Measurements from ENCODE around the gene ZFYVE21.

The ZFYVE21 gene

DNA sequence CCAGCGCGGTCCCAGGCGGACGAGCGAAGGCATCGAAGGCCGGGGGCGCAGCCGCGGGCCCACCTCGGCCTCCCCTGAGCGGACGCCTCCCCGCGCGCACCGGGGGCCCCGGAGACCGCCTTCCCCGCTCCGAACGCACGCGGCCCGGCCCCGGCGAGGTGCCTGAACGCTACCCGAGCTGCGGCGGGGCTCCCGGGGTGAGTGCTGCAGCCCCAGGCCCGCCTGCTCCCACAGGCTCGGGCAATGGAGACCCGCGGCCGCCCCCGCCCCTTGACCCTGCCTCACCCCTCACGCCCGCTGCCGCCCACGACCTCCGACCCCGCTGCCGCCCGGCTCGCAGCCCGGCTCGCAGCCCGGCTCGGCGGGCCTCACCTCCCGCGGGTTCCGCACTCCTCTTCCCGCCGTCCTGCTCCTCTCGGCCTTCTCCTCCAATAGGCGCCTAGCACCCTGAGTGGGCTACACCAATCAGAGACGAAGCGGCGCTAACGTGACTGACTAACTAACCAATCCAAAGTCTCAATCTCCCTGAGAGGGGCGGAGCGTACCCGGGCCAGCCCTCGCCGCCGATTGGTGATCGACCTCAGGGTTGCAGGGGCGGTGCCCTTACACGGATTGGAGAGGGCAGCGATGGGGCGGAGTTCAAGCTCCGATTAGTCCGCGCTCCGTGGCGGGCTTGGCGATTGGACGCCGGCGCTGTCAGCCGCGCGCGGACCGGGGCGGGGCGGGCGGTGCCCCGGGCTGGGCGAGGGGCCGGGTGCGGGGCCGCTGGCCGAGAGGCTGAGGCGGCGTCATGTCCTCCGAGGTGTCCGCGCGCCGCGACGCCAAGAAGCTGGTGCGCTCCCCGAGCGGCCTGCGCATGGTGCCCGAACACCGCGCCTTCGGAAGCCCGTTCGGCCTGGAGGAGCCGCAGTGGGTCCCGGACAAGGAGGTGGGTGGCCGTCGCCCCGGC, at the start of gene ZFYVE21, which contains the start of gene XRCC3:
ZFYVE21 (plus strand) TSS at position 759 of the 949 bp plus-strand sequence; CDS start at position 791, 32 bp downstream.
XRCC3 (minus strand) TSS at position 400 of the 949 bp plus-strand sequence. CDS start 4,364 bp downstream, outside the sequence.
- peak within 1 kb of the TSS; percentile 33 for H3K27ac ChIP-seq
- DNase-seq, result peak; percentile 100
- H3K4me3 ChIP-seq (ENCODE audit: low read depth, low read length), result peak within 1 kb of the TSS; percentile 76
- no peaks in the 10 kb centered on the region for H3K27me3 ChIP-seq (replicated peaks)
- TF ChIP-seq, protein P1, sequence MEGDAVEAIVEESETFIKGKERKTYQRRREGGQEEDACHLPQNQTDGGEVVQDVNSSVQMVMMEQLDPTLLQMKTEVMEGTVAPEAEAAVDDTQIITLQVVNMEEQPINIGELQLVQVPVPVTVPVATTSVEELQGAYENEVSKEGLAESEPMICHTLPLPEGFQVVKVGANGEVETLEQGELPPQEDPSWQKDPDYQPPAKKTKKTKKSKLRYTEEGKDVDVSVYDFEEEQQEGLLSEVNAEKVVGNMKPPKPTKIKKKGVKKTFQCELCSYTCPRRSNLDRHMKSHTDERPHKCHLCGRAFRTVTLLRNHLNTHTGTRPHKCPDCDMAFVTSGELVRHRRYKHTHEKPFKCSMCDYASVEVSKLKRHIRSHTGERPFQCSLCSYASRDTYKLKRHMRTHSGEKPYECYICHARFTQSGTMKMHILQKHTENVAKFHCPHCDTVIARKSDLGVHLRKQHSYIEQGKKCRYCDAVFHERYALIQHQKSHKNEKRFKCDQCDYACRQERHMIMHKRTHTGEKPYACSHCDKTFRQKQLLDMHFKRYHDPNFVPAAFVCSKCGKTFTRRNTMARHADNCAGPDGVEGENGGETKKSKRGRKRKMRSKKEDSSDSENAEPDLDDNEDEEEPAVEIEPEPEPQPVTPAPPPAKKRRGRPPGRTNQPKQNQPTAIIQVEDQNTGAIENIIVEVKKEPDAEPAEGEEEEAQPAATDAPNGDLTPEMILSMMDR (IDR thresholded peaks at IDR 0.05; ENCODE audit: low read depth, low read length, missing control alignments), result no peak
- in situ Hi-C loops (cut with HindIII; ENCODE audit: low pct_ligation_motif_present, low sequenced_read_pairs), result no loop called here
- H3K36me3 ChIP-seq (replicated peaks), result no peaks in the 10 kb centered on the region

DNA sequence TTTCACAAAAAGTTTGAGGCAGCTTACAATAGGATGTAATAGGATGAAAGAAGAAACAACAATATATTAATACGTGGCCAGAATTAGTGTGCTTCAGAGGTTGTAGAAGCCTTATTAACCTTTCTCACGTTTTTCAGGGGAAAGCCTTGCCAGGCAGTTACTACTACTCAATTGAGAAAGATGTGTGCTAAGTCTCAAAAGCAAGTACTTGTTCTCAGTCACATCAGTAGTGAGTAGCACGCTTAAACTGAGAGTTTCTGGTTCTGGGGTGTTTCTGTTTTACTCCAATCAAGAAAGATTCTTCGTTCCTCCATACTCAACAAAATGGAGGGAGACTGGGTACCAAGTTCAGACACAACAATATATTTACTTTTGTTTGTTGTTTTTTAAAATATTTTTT, 47.9 kb upstream of the ZFYVE21 start:
- peaks cover 50% of the 10 kb centered on the region for H3K36me3 ChIP-seq (replicated peaks)

DNA sequence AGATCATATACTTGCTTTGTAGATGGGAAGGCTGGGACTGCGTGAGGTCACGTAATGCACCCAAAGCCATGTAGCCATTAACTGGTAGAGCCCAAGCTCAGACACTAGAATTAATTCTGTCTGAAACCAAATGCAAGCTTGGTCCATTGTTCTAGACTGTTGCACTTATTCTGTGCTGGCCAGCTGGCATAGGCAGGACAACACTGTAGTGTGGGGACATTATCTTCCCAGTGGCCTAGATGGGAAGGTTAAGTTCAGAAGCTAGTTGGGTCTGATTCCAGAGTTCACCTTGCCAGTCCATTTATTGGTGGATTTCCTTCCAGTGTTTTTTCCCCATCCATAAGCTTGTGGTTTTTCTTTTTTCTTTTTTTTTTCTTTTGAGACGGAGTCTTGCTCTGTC, 47.5 kb upstream of the ZFYVE21 start:
- Histone ChIP-seq H3K27me3 (replicated peaks) (no peaks in the 10 kb centered on the region), H3K4me3 (ENCODE audit: low read depth, low read length) (no peak overlapping the region), H3K36me3 (replicated peaks) (peaks cover 52% of the 10 kb centered on the region), H3K27ac (no peak overlapping the region)
- TF ChIP-seq, protein P1 (IDR thresholded peaks at IDR 0.05; ENCODE audit: low read depth, low read length, missing control alignments), result no peak
- no peak for DNase-seq
- in situ Hi-C loops (cut with HindIII; ENCODE audit: low pct_ligation_motif_present, low sequenced_read_pairs), result no loop called here

More for the DNA sequence above, 47.9 kb upstream of the ZFYVE21 start:
- DNase-seq, result no peak
- no peak overlapping the region for H3K4me3 ChIP-seq (ENCODE audit: low read depth, low read length)
- in situ Hi-C loops (cut with HindIII; ENCODE audit: low pct_ligation_motif_present, low sequenced_read_pairs), result no loop called here
- H3K27me3 ChIP-seq (replicated peaks), result no peaks in the 10 kb centered on the region
- TF ChIP-seq, protein P1 (IDR thresholded peaks at IDR 0.05; ENCODE audit: low read depth, low read length, missing control alignments), result no peak
- no peak overlapping the region for H3K27ac ChIP-seq

DNA sequence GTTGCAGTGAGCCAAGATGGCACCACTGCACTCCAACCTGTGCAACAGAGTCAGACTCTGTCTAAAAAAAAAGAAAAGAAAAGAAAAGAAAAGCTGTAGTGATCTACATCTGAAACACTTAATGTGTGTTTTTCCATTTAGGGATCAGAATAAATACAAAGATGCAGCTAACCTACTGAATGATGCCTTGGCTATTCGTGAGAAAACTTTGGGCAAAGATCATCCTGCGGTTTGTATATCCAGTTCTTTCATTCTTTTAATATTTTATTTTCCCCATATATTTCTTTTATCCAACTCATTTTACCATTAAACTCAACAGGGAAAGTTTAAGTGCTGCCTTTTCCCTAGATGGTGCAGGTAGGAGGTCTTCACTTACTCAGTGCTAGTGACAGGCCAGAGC, 46.2 kb upstream of the ZFYVE21 start:
- Histone ChIP-seq H3K27ac (no peak overlapping the region), H3K36me3 (replicated peaks) (peaks cover 59% of the 10 kb centered on the region), H3K4me3 (ENCODE audit: low read depth, low read length) (no peak overlapping the region), H3K27me3 (replicated peaks) (no peaks in the 10 kb centered on the region)
- DNase-seq, result no peak
- in situ Hi-C loops (cut with HindIII; ENCODE audit: low pct_ligation_motif_present, low sequenced_read_pairs), result no loop called here
- TF ChIP-seq, protein P1 (IDR thresholded peaks at IDR 0.05; ENCODE audit: low read depth, low read length, missing control alignments), result no peak

DNA sequence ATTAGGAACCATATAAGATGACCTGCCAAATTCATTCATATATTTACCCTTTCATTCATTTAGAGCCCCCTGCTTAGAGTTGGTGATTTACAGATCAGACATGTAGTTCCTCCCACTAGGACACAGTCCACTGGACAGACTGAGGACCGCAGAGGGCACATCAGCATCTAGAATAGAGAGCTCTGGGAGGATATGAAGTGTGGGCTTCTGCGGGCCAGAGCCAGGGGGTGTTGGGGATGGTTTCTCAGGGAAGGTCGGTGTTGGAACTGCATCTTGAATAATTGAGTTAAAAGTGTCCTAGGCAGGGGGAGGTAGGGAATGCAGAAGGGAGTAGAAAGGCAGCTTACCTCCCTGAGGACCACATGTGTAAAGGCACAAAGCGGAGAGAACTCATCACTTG, 43.7 kb upstream of the ZFYVE21 start:
- in situ Hi-C loops (cut with HindIII; ENCODE audit: low pct_ligation_motif_present, low sequenced_read_pairs), result no loop called here

More for the DNA sequence above, 43.7 kb upstream of the ZFYVE21 start:
- TF ChIP-seq, protein P1 (IDR thresholded peaks at IDR 0.05; ENCODE audit: low read depth, low read length, missing control alignments), result no peak
- Histone ChIP-seq H3K4me3 (ENCODE audit: low read depth, low read length) (no peak overlapping the region), H3K27me3 (replicated peaks) (no peaks in the 10 kb centered on the region), H3K36me3 (replicated peaks) (peaks cover 77% of the 10 kb centered on the region), H3K27ac (no peak overlapping the region)
- DNase-seq, result no peak

Data from brain microvascular endothelial cell (primary cell).